Endothelial cell of umbilical vein (primary cell): ENCODE measurements around the gene STH. TPM values are rescaled to one million over a fixed set of nuclear protein-coding genes. Genes with fewer than 3 reads are reported as not detected.

Source experiments
- Bru-seq: library from RNA; stranded (reverse); fragments of 400-500 nt; gene quantifications from one replicate; lab custom pipeline; 2021; lab: Mats Ljungman, UMichigan
- BruChase-seq, 2 experiments: library from RNA; stranded (reverse); fragments of 400-500 nt; gene quantifications; one replicate each; lab custom pipeline; 2021; lab: Mats Ljungman, UMichigan
- BruUV-seq: library from RNA; stranded (reverse); fragments of 400-500 nt; replicated peaks from 2 replicates; lab custom pipeline; 2021; lab: Mats Ljungman, UMichigan
- CTCF ChIA-PET: fragments of 300-600, 350-600 bp; sonication (Branson Sonifier 250); formaldehyde crosslinking; loops from one replicate; lab custom pipeline; 2021; ENCODE audit warnings: antibody characterized with exemption, inconsistent platforms; lab: Charles Lee
- POLR2A ChIA-PET: fragments of 300-600, 350-600 bp; sonication (Branson Sonifier 250); formaldehyde crosslinking; loops from one replicate; lab custom pipeline; 2021; ENCODE audit warnings: antibody characterized with exemption, inconsistent platforms; lab: Charles Lee
- DNase-seq: peaks from one replicate; pipeline ENCODE4 v3.0.0-alpha.2; 2011; ENCODE audit warnings: low read depth, low spot score
- FAIRE-seq: peaks from 2 replicates; lab custom pipeline; 2011; peaks lifted over from hg19 to GRCh38; lab: Jason Lieb, UNC
- H2AFZ ChIP-seq: 2 replicates; pipeline ENCODE4 v1.6.0; 2012; ENCODE audit warnings: low read depth, low read length, control low read depth, inconsistent platforms
- H3K27ac ChIP-seq: 2 replicates; pipeline ENCODE4 v1.5.1; 2011; ENCODE audit warnings: low read depth, mild to moderate bottlenecking, control low read depth, low read length, moderate library complexity; ENCODE audit not compliant: insufficient read depth
- H3K27me3 ChIP-seq, 2 experiments: 2 replicates each; pipeline versions ENCODE4 v1.6.0 to v1.6.1; 2011; ENCODE audit warnings: low read length in 2 of 2, mixed read lengths in 1 of 2; ENCODE audit not compliant: control insufficient read depth in 2 of 2, insufficient read depth in 2 of 2
- H3K36me3 ChIP-seq, 2 experiments: 2 replicates in 1 of 2; 3 replicates in 1 of 2; pipeline ENCODE4 v1.5.1; 2011; ENCODE audit warnings: low read length in 2 of 2, mild to moderate bottlenecking in 1 of 2, moderate library complexity in 1 of 2; ENCODE audit not compliant: control insufficient read depth in 2 of 2, insufficient read depth in 2 of 2; ENCODE audit errors: extremely low read depth in 1 of 2
- H3K4me1 ChIP-seq: 3 replicates; pipeline ENCODE4 v1.5.1; 2011; ENCODE audit warnings: mild to moderate bottlenecking, low read length; ENCODE audit not compliant: control insufficient read depth, insufficient read depth; ENCODE audit errors: extremely low read depth
- H3K4me2 ChIP-seq: 2 replicates; pipeline ENCODE4 v1.6.1; 2011; ENCODE audit warnings: low read length, control low read depth, mixed read lengths; ENCODE audit not compliant: insufficient read depth
- H3K4me3 ChIP-seq, 3 experiments: fragments of 200-600 bp in 1 of 3; sonication (generic), shearing (Covaris generic) in 1 of 3; replicated peaks in 1 of 3; 2 replicates each; pipeline ENCODE4 v1.5.1; 2011 to 2016; ENCODE audit warnings: control low read depth in 3 of 3, low read length in 3 of 3, mild to moderate bottlenecking in 2 of 3, inconsistent platforms in 1 of 3, low read depth in 1 of 3, moderate library complexity in 1 of 3; ENCODE audit not compliant: insufficient read depth in 1 of 3
- H3K79me2 ChIP-seq: 2 replicates; pipeline ENCODE4 v1.6.0; 2012; ENCODE audit warnings: low read length, inconsistent platforms; ENCODE audit not compliant: control insufficient read depth, insufficient read depth
- H3K9ac ChIP-seq: replicated peaks from 2 replicates; pipeline ENCODE3; 2011; ENCODE audit warnings: low read length, control low read depth; ENCODE audit not compliant: insufficient read depth; ENCODE audit errors: extremely low read depth
- H3K9me1 ChIP-seq: replicated peaks from 3 replicates; pipeline ENCODE4 v1.6.0; 2011; ENCODE audit warnings: mild to moderate bottlenecking, low read length; ENCODE audit not compliant: control insufficient read depth, insufficient read depth; ENCODE audit errors: extremely low read depth
- H3K9me3 ChIP-seq: replicated peaks from 2 replicates; pipeline ENCODE4 v1.5.1; 2012; ENCODE audit warnings: low read length, inconsistent platforms; ENCODE audit not compliant: control insufficient read depth, insufficient read depth
- H4K20me1 ChIP-seq: replicated peaks from 2 replicates; pipeline ENCODE3; 2011; ENCODE audit warnings: mild to moderate bottlenecking, low read length; ENCODE audit not compliant: control insufficient read depth, insufficient read depth; ENCODE audit errors: extremely low read depth
- CTCF ChIP-seq, 2 donors: IDR thresholded peaks; 1 replicate in 1 of 2; 2 replicates in 1 of 2; pipeline ENCODE4 v1.5.1; 2011; ENCODE audit warnings: low read length in 2 of 2, mild to moderate bottlenecking in 2 of 2, moderate library complexity in 2 of 2, control low read depth in 1 of 2, inconsistent platforms in 1 of 2, low read depth in 1 of 2; ENCODE audit not compliant: insufficient read depth in 1 of 2; ENCODE audit errors: extremely low read depth in 1 of 2
- EZH2 ChIP-seq: IDR thresholded peaks from 2 replicates; pipeline ENCODE4 v1.6.1; 2012; ENCODE audit warnings: borderline replicate concordance, low read depth, mild to moderate bottlenecking, moderate library complexity, low read length, inconsistent platforms; ENCODE audit not compliant: severe bottlenecking
- FOS ChIP-seq: IDR thresholded peaks from 2 replicates; pipeline ENCODE4 v1.6.1; 2011; ENCODE audit warnings: mild to moderate bottlenecking, low read length, moderate library complexity, borderline replicate concordance; ENCODE audit not compliant: insufficient read depth
- JUN ChIP-seq: IDR thresholded peaks from 2 replicates; pipeline ENCODE4 v1.6.1; 2011; ENCODE audit warnings: borderline replicate concordance, low read depth; ENCODE audit not compliant: insufficient read length, insufficient read depth
- MAX ChIP-seq: IDR thresholded peaks from 2 replicates; pipeline ENCODE4 v1.6.1; 2011; ENCODE audit not compliant: insufficient read depth, insufficient read length
- MYC ChIP-seq: IDR thresholded peaks from one replicate; pipeline ENCODE4 v1.6.1; 2011; ENCODE audit warnings: mild to moderate bottlenecking, low read depth, low read length
- POLR2A ChIP-seq: IDR thresholded peaks from 2 replicates; pipeline ENCODE4 v1.6.1; 2012; ENCODE audit warnings: low read depth, mild to moderate bottlenecking, control low read depth, low read length
- dilution Hi-C: fragments of 300-500 bp; cut with MboI; formaldehyde crosslinking; loops from one replicate; pipeline ENCODE4 v1.15.0; 2019; ENCODE audit warnings: low sequenced_read_pairs; ENCODE audit not compliant: extremely low pct_ligation_motif_present
- intact Hi-C: fragments of 100-400 bp; cut with micrococcal nuclease; formaldehyde crosslinking; loops from one replicate; pipeline ENCODE4 v1.10.0; 2022
- long read RNA-seq: library from polyadenylated mRNA; stranded (forward); transcript quantifications from one replicate; pipeline ENCODE4 v2.0.0, GENCODE V29; 2021
- polyA minus RNA-seq, 3 experiments: library from RNA; depleted of rRNA, polyadenylated mRNA; stranded (reverse); fragments of >200 nt; gene quantifications; 1 replicate in 1 of 3; 2 replicates in 2 of 3; pipeline ENCODE4 v1.2.3, GENCODE V29; 2011
- polyA plus RNA-seq, 4 experiments: library from polyadenylated mRNA; depleted of rRNA in 3 of 4; stranded (reverse) in 3 of 4; unstranded in 1 of 4; fragments of >200 nt; gene quantifications; 2 replicates each; pipeline versions ENCODE4 v1.2.1 to v1.2.3, GENCODE V29; 2011 to 2012; ENCODE audit warnings: missing spikeins in 1 of 4
- total RNA-seq: library from RNA; stranded (reverse); gene quantifications from 2 replicates; pipeline ENCODE4 v1.2.3, GENCODE V29; 2021

The STH gene
- not detected in 2 replicates for total RNA-seq
- not detected in 2 replicates for polyA plus RNA-seq
- polyA plus RNA-seq (2011; cell fraction: cytosol; rRNA removed) = not detected in 2 replicates
- polyA plus RNA-seq (2011; cell fraction: nucleus; rRNA removed) = not detected in 2 replicates
- not detected in 2 replicates for polyA plus RNA-seq (2012)
- polyA minus RNA-seq = not detected in 2 replicates
- polyA minus RNA-seq (2011; cell fraction: cytosol; rRNA and poly(A)+ RNA removed) = not detected
- polyA minus RNA-seq (2011; cell fraction: nucleus; rRNA and poly(A)+ RNA removed) = not detected in 2 replicates
- Bru-seq, nascent RNA = not detected
- BruChase-seq, experiment 1, labeled RNA remaining after a 6-hour chase = not detected
- BruChase-seq, experiment 2, labeled RNA remaining after a 2-hour chase = not detected
- long read RNA-seq = 0 reads

- Histone ChIP-seq H3K27ac (no peak within 1 kb of the TSS), H4K20me1 (no peaks in the 10 kb centered on the region), H2AFZ (no peak within 1 kb of the TSS), H3K36me3 (no peaks in the 10 kb centered on the region), H3K27me3 (no peaks in the 10 kb centered on the region), H3K9me3 (no peaks in the 10 kb centered on the region), H3K9ac (no peak within 1 kb of the TSS), H3K4me2 (no peak within 1 kb of the TSS), H3K79me2 (no peaks in the 10 kb centered on the region), H3K4me1 (no peaks in the 10 kb centered on the region), H3K4me3 (no peak within 1 kb of the TSS), H3K9me1 (no peaks in the 10 kb centered on the region)
- TF ChIP-seq JUN = no peak
- no peak for TF ChIP-seq FOS
- no peak for DNase-seq
- CTCF ChIA-PET = interaction anchor here (1.2 kb wide), 1 partner anchor 214 kb away, joined by 5 read pairs; no protein-coding TSS in a partner anchor
- no peak for FAIRE-seq
- dilution Hi-C loops = no loop called here
- no TSS peak for BruUV-seq
- intact Hi-C loops = no loop called here
- POLR2A ChIA-PET = no interaction called here
These were observed at the start of gene STH for GRCh38 chr17:45998987-45999899. TSS of gene STH (plus strand) at chr17:45999250. CDS start at chr17:45999280, 30 bp downstream.

GRCh38 chr17:45949755-45950320, 49.2 kb upstream of the STH start:
- H3K4me3 ChIP-seq = no peak overlapping the region
- peaks cover 4% of the 10 kb centered on the region for H3K4me1 ChIP-seq
- no peak overlapping the region for H3K27ac ChIP-seq
- no peak overlapping the region for H2AFZ ChIP-seq
- dilution Hi-C loops = no loop called here
- no peaks in the 10 kb centered on the region for H3K79me2 ChIP-seq
- intact Hi-C loops = no loop called here
- POLR2A ChIA-PET = no interaction called here
- no peak for TF ChIP-seq EZH2
- TF ChIP-seq CTCF (IDR thresholded peaks at IDR 0.05; ENCODE audit: extremely low read depth in 1 of 2, insufficient read depth in 1 of 2, low read depth in 1 of 2, low read length in 2 of 2) = no peak
- no peak for TF ChIP-seq MYC
- TF ChIP-seq POLR2A = no peak
- TF ChIP-seq MAX = no peak
- no peak for TF ChIP-seq JUN
- H3K9me3 ChIP-seq = no peaks in the 10 kb centered on the region
- no peak for DNase-seq
- H3K9ac ChIP-seq = no peak overlapping the region
- H4K20me1 ChIP-seq = no peaks in the 10 kb centered on the region
- H3K36me3 ChIP-seq = no peaks in the 10 kb centered on the region
- FAIRE-seq = no peak
- H3K4me2 ChIP-seq = no peak overlapping the region
- no peaks in the 10 kb centered on the region for H3K9me1 ChIP-seq
- no TSS peak for BruUV-seq
- CTCF ChIA-PET = interaction anchor here (0.6 to 2.6 kb wide), 21 partner anchors 7 to 730 kb away, joined by 3 to 34 read pairs (median 4); partner anchors contain the start of gene MAPT
- H3K27me3 ChIP-seq = peaks cover 14 to 17% of the 10 kb centered on the region in 2 experiments
